Measurements from ENCODE around the gene WWTR1.

The WWTR1 gene

GRCh38 chr3:149487598-149488197 lies 170.1 kb downstream of the WWTR1 start:
- TF ChIP-seq CTCF (IDR thresholded peaks at IDR 0.05): peak; percentile 28; the same call in 1 of the 2 replicates

DNA sequence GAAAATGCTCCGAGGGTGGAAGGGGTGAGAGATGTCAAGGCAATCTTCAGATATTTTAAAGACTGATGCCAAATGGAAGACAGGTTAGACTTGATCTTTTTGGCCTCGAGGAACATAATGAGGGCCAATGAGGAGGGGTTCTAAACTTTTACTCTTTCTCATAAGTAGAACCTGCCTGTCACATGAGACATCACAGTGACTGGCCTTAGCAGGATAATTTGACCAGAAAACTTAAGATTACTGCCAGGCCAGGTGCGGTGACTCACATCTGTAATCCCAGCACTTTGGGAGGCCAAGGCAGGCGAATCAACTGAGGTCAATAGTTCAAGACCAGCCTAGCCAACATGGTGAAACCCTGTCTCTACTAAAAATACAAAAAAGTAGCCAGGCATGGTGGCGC lies 171.1 kb downstream of the WWTR1 start:
- TF ChIP-seq CTCF (IDR thresholded peaks at IDR 0.05): no peak

GRCh38 chr3:149481491-149481890 lies 176.3 kb downstream of the WWTR1 start:
- no peak for TF ChIP-seq CTCF (IDR thresholded peaks at IDR 0.05)

DNA sequence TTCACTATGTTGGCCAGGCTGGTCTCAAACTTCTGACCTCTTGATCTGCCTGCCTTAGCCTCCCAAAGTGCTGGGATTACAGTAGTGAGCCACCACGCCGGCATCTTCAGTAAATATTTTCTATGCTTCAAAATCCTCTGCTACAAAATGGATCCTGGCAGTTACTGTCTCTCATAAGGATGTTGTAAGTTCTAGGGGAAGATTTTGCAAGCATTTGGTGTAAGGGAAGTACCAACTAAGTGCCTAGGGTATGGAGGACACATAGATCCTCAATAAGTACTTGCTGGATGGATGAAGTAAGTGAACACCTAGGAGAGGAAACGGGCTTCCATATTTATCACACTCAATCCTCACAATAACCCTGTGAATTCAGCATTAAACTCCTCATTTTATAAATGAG lies 176.8 kb downstream of the WWTR1 start:
- no peak for TF ChIP-seq CTCF (IDR thresholded peaks at IDR 0.05)

- TF ChIP-seq CTCF (IDR thresholded peaks at IDR 0.05): peak; percentile 90
Measured at GRCh38 chr3:149480326-149481017, 177.4 kb downstream of the WWTR1 start.

DNA sequence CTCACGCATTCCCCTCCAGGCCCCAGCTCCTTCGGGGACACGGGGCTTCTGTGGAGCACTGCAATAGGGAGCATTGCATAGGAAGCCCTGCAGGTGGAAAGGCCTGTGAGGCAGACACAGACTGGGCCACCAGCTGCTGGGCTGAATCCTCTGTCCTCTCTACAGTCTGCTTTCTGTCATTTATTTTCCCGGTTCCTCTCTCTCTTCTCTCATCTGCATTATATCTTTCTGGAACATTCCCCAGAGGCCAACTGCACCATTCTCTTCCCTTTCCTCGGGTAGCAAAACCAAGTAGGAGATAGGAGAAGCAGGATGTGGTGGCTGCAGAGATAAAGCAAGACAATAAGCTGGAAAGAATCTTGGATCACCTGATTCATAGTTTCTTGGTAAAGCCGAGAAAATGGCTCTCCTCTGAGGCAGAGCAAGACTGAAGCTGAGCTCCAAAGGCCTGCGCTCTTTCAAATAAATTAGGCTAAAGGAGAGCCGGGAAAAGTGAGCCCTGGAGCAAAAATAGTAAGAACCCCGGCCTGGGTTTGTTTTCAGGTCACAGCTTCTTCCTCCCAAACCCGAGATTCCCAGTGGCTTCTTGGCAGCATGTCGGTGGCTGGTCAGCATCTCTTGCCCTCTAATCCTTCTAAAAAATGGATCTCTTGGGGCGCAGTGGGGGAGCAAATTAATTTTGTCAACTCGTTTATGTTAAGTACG lies 178.1 kb downstream of the WWTR1 start:
- no peak for TF ChIP-seq CTCF (IDR thresholded peaks at IDR 0.05)

DNA sequence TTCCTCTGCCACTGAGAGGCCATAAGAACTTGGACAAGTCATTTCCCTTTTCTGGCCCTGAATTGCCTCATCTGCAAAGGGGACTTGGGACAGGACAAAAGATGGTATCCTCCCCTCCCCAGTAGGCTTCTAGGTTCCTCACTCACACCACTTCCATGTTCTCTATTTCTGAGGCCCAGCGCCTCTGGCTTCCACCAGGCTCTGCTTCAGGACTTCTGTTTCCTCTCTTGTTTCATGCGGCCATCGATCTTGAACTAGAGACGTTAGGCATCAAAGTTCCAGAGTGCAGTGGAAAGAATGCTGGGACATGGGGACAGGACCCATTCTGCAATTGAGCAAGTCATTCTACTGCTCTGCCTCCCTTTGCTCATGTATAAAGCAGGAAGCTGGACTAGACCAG lies 181.6 kb downstream of the WWTR1 start:
- no peak for TF ChIP-seq CTCF (IDR thresholded peaks at IDR 0.05)
